Uterus (tissue), 4 donors: Measurements from ENCODE around the gene POMGNT2. TPM values are rescaled to one million over a fixed set of nuclear protein-coding genes. Genes with fewer than 3 reads are reported as not detected.

Experiments used
- DNase-seq, 2 donors: peaks; one replicate each; pipeline ENCODE4 v3.0.0-alpha.2; 2019 to 2020
- H3K27ac ChIP-seq, 2 donors: fragments of 200-600 bp; sonication (generic); 1 replicate in 1 of 2; 2 replicates in 1 of 2; pipeline ENCODE4 v1.5.1; 2016 to 2018
- H3K27me3 ChIP-seq, 2 donors: fragments of 200-600 bp; sonication (generic); one replicate each; pipeline ENCODE4 v1.5.1; 2018 to 2019; ENCODE audit warnings: control low read depth in 1 of 2
- H3K36me3 ChIP-seq, 2 donors: fragments of 200-600 bp; sonication (generic); one replicate each; pipeline ENCODE4 v1.5.1; 2019; ENCODE audit warnings: control low read depth in 1 of 2
- H3K4me1 ChIP-seq, 2 donors: fragments of 200-600 bp; sonication (generic); one replicate each; pipeline ENCODE4 v1.5.1; 2018 to 2019; ENCODE audit warnings: control low read depth in 1 of 2
- H3K4me3 ChIP-seq, 2 donors: fragments of 200-600 bp; sonication (generic); 1 replicate in 1 of 2; 2 replicates in 1 of 2; pipeline ENCODE4 v1.5.1; 2018 to 2019; ENCODE audit warnings: mild to moderate bottlenecking in 1 of 2
- H3K9me3 ChIP-seq, 2 donors: fragments of 200-600 bp; sonication (generic); one replicate each; pipeline ENCODE4 v1.5.1; 2019; ENCODE audit warnings: control low read depth in 1 of 2
- CTCF ChIP-seq, 4 experiments: fragments of 200-600 bp in 2 of 4; fragments of 450-650 bp in 2 of 4; sonication (generic) in 2 of 4; IDR thresholded peaks; one replicate each; pipeline ENCODE4 v1.5.1; 2016 to 2019; ENCODE audit warnings: antibody characterized with exemption in 4 of 4, mild to moderate bottlenecking in 2 of 4, moderate library complexity in 1 of 4
- POLR2A ChIP-seq, 2 donors: fragments of 450-650 bp; IDR thresholded peaks; one replicate each; pipeline ENCODE4 v1.6.1; 2016; ENCODE audit warnings: antibody characterized with exemption in 2 of 2, mild to moderate bottlenecking in 1 of 2, moderate library complexity in 1 of 2
- intact Hi-C: fragments of 100-400 bp; cut with DNase I; formaldehyde crosslinking; loops from one replicate; pipeline ENCODE4 v1.15.1; 2023; ENCODE audit warnings: low total_unique reads
- total RNA-seq, 4 donors: library from RNA; depleted of rRNA in 3 of 4; stranded (reverse); fragments of >200 nt in 3 of 4; gene quantifications; one replicate each; pipeline versions ENCODE4 v1.1.0 to v1.2.4, GENCODE V29; 2014 to 2023
- donor health status: DM: yes; HTN: yes; CAD: no.

POMGNT2 gene
- total RNA-seq, 4 donors from 2014 or later = 17.6 to 103 (median 57.7) TPM

GRCh38 chr3:43082457-43082856 lies 23.4 kb downstream of the POMGNT2 start:
- H3K4me1 ChIP-seq = peaks cover 0 to 5% of the 10 kb centered on the region in 2 donors

GRCh38 chr3:43081796-43082195 lies 24.1 kb downstream of the POMGNT2 start:
- no peak for TF ChIP-seq CTCF (IDR thresholded peaks at IDR 0.05)
- TF ChIP-seq POLR2A (IDR thresholded peaks at IDR 0.05) = no peak
- intact Hi-C loops = no loop called here
- Histone ChIP-seq H3K27me3 (no peaks in the 10 kb centered on the region), H3K27ac (no peak overlapping the region), H3K4me1 (no peaks in the 10 kb centered on the region), H3K9me3 (no peaks in the 10 kb centered on the region), H3K36me3 (no peaks in the 10 kb centered on the region), H3K4me3 (no peak overlapping the region)
- no peak for DNase-seq

More at GRCh38 chr3:43082457-43082856, 23.4 kb downstream of the POMGNT2 start:
- Histone ChIP-seq H3K4me3 (no peak overlapping the region), H3K36me3 (no peaks in the 10 kb centered on the region), H3K9me3 (no peaks in the 10 kb centered on the region), H3K27ac (no peak overlapping the region), H3K27me3 (no peaks in the 10 kb centered on the region)
- DNase-seq = no peak
- TF ChIP-seq POLR2A (IDR thresholded peaks at IDR 0.05) (no peak), CTCF (IDR thresholded peaks at IDR 0.05) (no peak)
- intact Hi-C loops = no loop called here

GRCh38 chr3:43080726-43081568 lies 24.9 kb downstream of the POMGNT2 start:
- no peaks in the 10 kb centered on the region for H3K27me3 ChIP-seq
- no peaks in the 10 kb centered on the region for H3K4me1 ChIP-seq
- intact Hi-C loops = no loop called here
- no peak overlapping the region for H3K27ac ChIP-seq
- no peak for TF ChIP-seq CTCF (IDR thresholded peaks at IDR 0.05)
- no peak for TF ChIP-seq POLR2A (IDR thresholded peaks at IDR 0.05)
- no peak overlapping the region for H3K4me3 ChIP-seq
- DNase-seq = no peak
- H3K9me3 ChIP-seq = no peaks in the 10 kb centered on the region
- H3K36me3 ChIP-seq = no peaks in the 10 kb centered on the region

GRCh38 chr3:43079536-43080332 lies 26.1 kb downstream of the POMGNT2 start:
- Histone ChIP-seq H3K9me3 (no peaks in the 10 kb centered on the region), H3K4me3 (no peak overlapping the region), H3K27me3 (no peaks in the 10 kb centered on the region), H3K27ac (no peak overlapping the region), H3K4me1 (no peaks in the 10 kb centered on the region), H3K36me3 (no peaks in the 10 kb centered on the region)
- no peak for DNase-seq
- intact Hi-C loops = no loop called here
- TF ChIP-seq POLR2A (IDR thresholded peaks at IDR 0.05) = no peak
- no peak for TF ChIP-seq CTCF (IDR thresholded peaks at IDR 0.05)

- Histone ChIP-seq H3K9me3 (no peaks in the 10 kb centered on the region), H3K36me3 (no peaks in the 10 kb centered on the region), H3K27ac (no peak overlapping the region), H3K4me1 (no peaks in the 10 kb centered on the region), H3K4me3 (no peak overlapping the region), H3K27me3 (no peaks in the 10 kb centered on the region)
- DNase-seq = no peak
- intact Hi-C loops = no loop called here
- TF ChIP-seq POLR2A (IDR thresholded peaks at IDR 0.05) = no peak
Observed at GRCh38 chr3:43077707-43078106, 28.2 kb downstream of the POMGNT2 start.
